ENCODE measurements around the gene GPR149. TPM values are rescaled to one million over a fixed set of nuclear protein-coding genes. Genes with fewer than 3 reads are reported as not detected.

Gene GPR149
- not detected in 2 replicates for total RNA-seq

DNA sequence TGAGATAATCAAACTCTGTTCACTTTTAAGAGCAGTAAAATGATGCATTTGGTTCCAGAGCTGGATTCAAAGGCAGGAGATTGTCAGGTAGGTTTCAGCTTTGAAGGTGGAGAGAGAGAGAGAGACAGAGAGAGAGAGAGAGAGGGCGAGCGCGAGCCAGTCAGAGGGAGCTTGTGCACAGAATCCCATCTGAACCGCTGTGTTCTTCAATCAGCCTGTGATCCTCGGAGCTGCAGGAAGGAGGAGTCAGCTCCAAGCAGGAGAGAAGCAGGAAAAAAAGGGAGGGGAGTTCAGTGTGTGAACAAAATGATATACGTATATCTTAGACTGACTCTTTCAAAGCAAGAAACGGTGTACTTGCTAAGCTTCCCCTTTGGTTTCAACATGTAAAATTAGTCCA is at the start of gene GPR149:
GPR149 (minus strand) TSS at position 177 of the 400 bp plus-strand sequence. CDS start 575 bp downstream, outside the sequence.

DNA sequence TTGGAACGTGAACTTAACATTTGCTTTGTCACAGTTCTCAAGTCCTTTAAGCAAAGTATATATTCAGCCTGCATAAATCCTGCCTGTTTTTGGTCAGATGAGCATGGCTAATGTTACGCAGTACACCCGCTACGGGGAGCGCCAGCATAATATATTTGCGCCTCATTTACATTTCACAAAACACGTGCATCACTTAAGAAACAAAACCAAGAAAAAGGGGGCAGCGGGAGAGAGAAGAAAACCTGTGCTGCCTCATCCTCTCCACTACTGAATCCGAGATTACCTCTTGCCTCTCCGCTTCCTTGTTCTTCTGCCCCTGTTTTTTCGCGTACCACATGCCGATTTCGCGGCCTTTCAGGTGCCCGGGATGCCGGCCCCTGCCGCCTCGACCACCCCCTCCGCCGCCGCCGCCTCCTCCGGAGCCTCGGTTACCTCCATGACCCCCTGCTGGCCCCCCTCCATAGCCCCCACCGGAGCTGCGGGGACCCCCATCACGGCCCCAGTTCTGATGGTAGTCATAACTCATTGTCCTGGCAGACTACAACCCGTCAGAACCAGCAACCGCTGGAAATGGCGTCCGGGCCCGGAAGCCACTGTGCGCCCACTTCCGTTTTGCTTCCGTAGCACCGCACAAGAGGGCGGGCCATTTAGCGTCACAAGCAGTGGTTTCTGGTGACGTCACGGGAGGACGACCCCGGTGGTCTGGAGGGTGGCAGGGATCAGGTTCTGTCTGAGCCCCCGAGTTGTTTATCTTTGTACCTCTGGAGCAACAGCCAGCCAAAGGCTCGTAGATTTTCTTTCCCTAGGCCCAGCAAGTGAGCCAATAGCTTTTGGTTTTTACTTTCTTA is 105.9 kb downstream of the GPR149 start, which contains the start of gene DHX36:
DHX36 (minus strand) TSS at position 597 of the 848 bp plus-strand sequence; CDS start at position 526, 71 bp downstream.

Other genes with a start within 250 kb of the GPR149 start
- gene DHX36, start 105.7 kb downstream of the GPR149 start, total RNA-seq, result 19.0 and 39.4 TPM in 2 replicates